Gastroesophageal sphincter (tissue), 4 donors: Measurements from ENCODE around the gene WFDC2. TPM values are rescaled to one million over a fixed set of nuclear protein-coding genes. Genes with fewer than 3 reads are reported as not detected.

Experiments used
- ATAC-seq: fragments of 150-250 bp; one replicate; pipeline ENCODE4 v1.9.1; 2016; ENCODE audit warnings: mild to moderate bottlenecking, moderate library complexity
- H3K27ac ChIP-seq, 4 donors: fragments of 200-600 bp; sonication (generic) in 3 of 4; 1 replicate in 3 of 4; 2 replicates in 1 of 4; pipeline ENCODE4 v1.5.1; 2016 to 2019
- H3K27me3 ChIP-seq: fragments of 200-600 bp; sonication (generic); one replicate; pipeline ENCODE4 v1.5.1; 2019
- H3K36me3 ChIP-seq, 2 donors: fragments of 200-600 bp; sonication (generic); one replicate each; pipeline ENCODE4 v1.5.1; 2019; ENCODE audit warnings: control low read depth in 1 of 2
- H3K4me1 ChIP-seq, 3 donors: fragments of 200-600 bp; sonication (generic); 1 replicate in 2 of 3; 2 replicates in 1 of 3; pipeline ENCODE4 v1.5.1; 2016 to 2019; ENCODE audit warnings: control low read depth in 2 of 3
- H3K4me3 ChIP-seq, 2 donors: fragments of 200-600 bp; sonication (generic); one replicate each; pipeline ENCODE4 v1.5.1; 2019; ENCODE audit warnings: mild to moderate bottlenecking in 1 of 2, moderate library complexity in 1 of 2
- H3K9me3 ChIP-seq, 3 donors: fragments of 200-600 bp; sonication (generic); one replicate each; pipeline ENCODE4 v1.5.1; 2017 to 2019; ENCODE audit warnings: control low read depth in 2 of 3
- CTCF ChIP-seq, 4 experiments: fragments of 200-600 bp in 2 of 4; fragments of 450-650 bp in 2 of 4; sonication (generic) in 1 of 4; IDR thresholded peaks; one replicate each; pipeline ENCODE4 v1.5.1; 2017 to 2019; ENCODE audit warnings: antibody characterized with exemption in 4 of 4, mild to moderate bottlenecking in 2 of 4, moderate library complexity in 2 of 4
- EP300 ChIP-seq: sonication (generic); formaldehyde crosslinking; IDR thresholded peaks from one replicate; pipeline ENCODE4 v1.6.1; 2017; ENCODE audit warnings: antibody characterized with exemption, mild to moderate bottlenecking
- POLR2A ChIP-seq, 2 donors: fragments of 450-650 bp; IDR thresholded peaks; one replicate each; pipeline ENCODE4 v1.6.1; 2017; ENCODE audit warnings: antibody characterized with exemption in 2 of 2, mild to moderate bottlenecking in 2 of 2, moderate library complexity in 1 of 2
- POLR2AphosphoS5 ChIP-seq: sonication (generic); formaldehyde crosslinking; IDR thresholded peaks from one replicate; pipeline ENCODE4 v1.6.1; 2017; ENCODE audit warnings: antibody characterized with exemption
- WGBS, 2 donors: methylation state at CpG; one replicate each; pipeline ENCODE4 v1.1.5; 2018; ENCODE audit warnings: low coverage in 1 of 2; 5-methylcytosine and 5-hydroxymethylcytosine counted together
- total RNA-seq, 4 donors: library from RNA; depleted of rRNA; stranded (reverse); fragments of >200 nt; gene quantifications; one replicate each; pipeline ENCODE4 v1.1.0, GENCODE V29; 2016

Gene WFDC2
- total RNA-seq, 4 donors from 2014 or later = 7.0 to 21.9 (median 9.3) TPM; not detected in 1

GRCh38 chr20:45448270-45448669 is 21.3 kb upstream of the WFDC2 start:
- no peaks in the 10 kb centered on the region for H3K9me3 ChIP-seq
- peaks cover 15% of the 10 kb centered on the region for H3K27me3 ChIP-seq
- no peak for TF ChIP-seq POLR2A (IDR thresholded peaks at IDR 0.05)
- no peak for TF ChIP-seq POLR2AphosphoS5
- no peak for TF ChIP-seq CTCF (IDR thresholded peaks at IDR 0.05)
- TF ChIP-seq EP300 = no peak
- peaks cover 0 to 4% of the 10 kb centered on the region in 2 donors for H3K36me3 ChIP-seq
- WGBS, 2 donors = 28 to 54% methylated on average over 4 to 5 of the region's 6 CpGs
- no peak overlapping the region for H3K4me3 ChIP-seq
- no peak for ATAC-seq
- H3K27ac ChIP-seq = peak overlapping the region in 1 of 4 donors; percentile 71
- peaks cover 0 to 15% (median 3%) of the 10 kb centered on the region in 3 donors for H3K4me1 ChIP-seq

GRCh38 chr20:45449528-45449927 is 20.0 kb upstream of the WFDC2 start:
- TF ChIP-seq POLR2A (IDR thresholded peaks at IDR 0.05) (no peak), POLR2AphosphoS5 (peak; percentile 44), CTCF (IDR thresholded peaks at IDR 0.05) (no peak), EP300 (peak; percentile 49)
- Histone ChIP-seq H3K27ac (peak overlapping the region in 3 of 4 donors; percentile 6 to 71 (median 10)), H3K4me1 (peaks cover 0 to 15% (median 3%) of the 10 kb centered on the region in 3 donors), H3K4me3 (no peak overlapping the region), H3K36me3 (peaks cover 0 to 4% of the 10 kb centered on the region in 2 donors), H3K27me3 (peaks cover 11% of the 10 kb centered on the region), H3K9me3 (no peaks in the 10 kb centered on the region)
- no peak for ATAC-seq
- WGBS, 2 donors = 61 to 62% methylated on average over 3 of the region's 3 CpGs

- peaks cover 0 to 15% (median 3%) of the 10 kb centered on the region in 3 donors for H3K4me1 ChIP-seq
- peaks cover 0 to 4% of the 10 kb centered on the region in 2 donors for H3K36me3 ChIP-seq
- ATAC-seq = no peak
- H3K4me3 ChIP-seq = no peak overlapping the region
- TF ChIP-seq CTCF (IDR thresholded peaks at IDR 0.05) (peak; percentile 21 to 50 (median 35)), POLR2AphosphoS5 (no peak)
- H3K27me3 ChIP-seq = peaks cover 6% of the 10 kb centered on the region
- no peaks in the 10 kb centered on the region for H3K9me3 ChIP-seq
- peak overlapping the region in 3 of 4 donors; percentile 6 to 71 (median 12) for H3K27ac ChIP-seq
- 0% methylated on average over 1 of the region's 5 CpGs for WGBS, 2 donors
Observed at GRCh38 chr20:45450097-45450818, 19.3 kb upstream of the WFDC2 start.

GRCh38 chr20:45452238-45452637 is 17.3 kb upstream of the WFDC2 start:
- H3K4me1 ChIP-seq = peaks cover 0 to 15% (median 3%) of the 10 kb centered on the region in 3 donors
- no peak overlapping the region for H3K4me3 ChIP-seq
- no peaks in the 10 kb centered on the region for H3K9me3 ChIP-seq
- no peaks in the 10 kb centered on the region for H3K27me3 ChIP-seq
- 67 to 72% methylated on average over 3 of the region's 4 CpGs for WGBS, 2 donors
- H3K36me3 ChIP-seq = peaks cover 0 to 4% of the 10 kb centered on the region in 2 donors
- TF ChIP-seq POLR2AphosphoS5 (no peak), POLR2A (IDR thresholded peaks at IDR 0.05) (no peak), EP300 (no peak), CTCF (IDR thresholded peaks at IDR 0.05) (no peak)
- no peak overlapping the region for H3K27ac ChIP-seq
- ATAC-seq = no peak
